Testis (tissue), 2 donors: ENCODE data around the gene SH3TC1.

Experiments
- POLR2A ChIP-seq: fragments of 450-650 bp; IDR thresholded peaks from one replicate; pipeline ENCODE4 v1.6.1; 2017; ENCODE audit warnings: antibody characterized with exemption, mild to moderate bottlenecking, moderate library complexity
- TF ChIP-seq, protein P1 (sequence below), 3 experiments: fragments of 450-650 bp in 2 of 3; fragments of 200-600 bp in 1 of 3; sonication (generic) in 1 of 3; IDR thresholded peaks; one replicate each; pipeline ENCODE4 v1.5.1; 2016 to 2019; ENCODE audit warnings: antibody characterized with exemption in 3 of 3, mild to moderate bottlenecking in 2 of 3, moderate library complexity in 1 of 3

DNA sequence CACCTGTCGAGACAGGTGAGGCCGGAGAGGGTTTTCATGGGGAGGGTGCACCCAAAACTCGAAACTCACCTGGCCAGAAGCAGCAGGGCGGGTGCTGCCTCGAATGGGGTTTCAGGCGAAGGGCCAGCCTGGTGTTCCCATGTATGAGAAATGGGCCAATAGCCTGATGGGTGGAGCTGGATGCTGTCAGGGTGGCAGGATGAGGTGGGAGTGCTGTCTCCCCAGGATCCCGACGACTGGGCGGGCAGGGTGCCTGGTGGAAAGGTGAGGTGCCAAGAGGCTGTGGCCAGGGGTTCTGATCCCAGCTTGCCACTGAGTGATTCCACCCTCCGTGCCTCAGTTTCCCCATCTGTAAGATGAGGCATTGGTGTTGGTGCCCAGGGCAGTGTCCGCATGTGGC is 16.8 kb upstream of the SH3TC1 start:
- no peak for TF ChIP-seq POLR2A
- TF ChIP-seq, protein P1, sequence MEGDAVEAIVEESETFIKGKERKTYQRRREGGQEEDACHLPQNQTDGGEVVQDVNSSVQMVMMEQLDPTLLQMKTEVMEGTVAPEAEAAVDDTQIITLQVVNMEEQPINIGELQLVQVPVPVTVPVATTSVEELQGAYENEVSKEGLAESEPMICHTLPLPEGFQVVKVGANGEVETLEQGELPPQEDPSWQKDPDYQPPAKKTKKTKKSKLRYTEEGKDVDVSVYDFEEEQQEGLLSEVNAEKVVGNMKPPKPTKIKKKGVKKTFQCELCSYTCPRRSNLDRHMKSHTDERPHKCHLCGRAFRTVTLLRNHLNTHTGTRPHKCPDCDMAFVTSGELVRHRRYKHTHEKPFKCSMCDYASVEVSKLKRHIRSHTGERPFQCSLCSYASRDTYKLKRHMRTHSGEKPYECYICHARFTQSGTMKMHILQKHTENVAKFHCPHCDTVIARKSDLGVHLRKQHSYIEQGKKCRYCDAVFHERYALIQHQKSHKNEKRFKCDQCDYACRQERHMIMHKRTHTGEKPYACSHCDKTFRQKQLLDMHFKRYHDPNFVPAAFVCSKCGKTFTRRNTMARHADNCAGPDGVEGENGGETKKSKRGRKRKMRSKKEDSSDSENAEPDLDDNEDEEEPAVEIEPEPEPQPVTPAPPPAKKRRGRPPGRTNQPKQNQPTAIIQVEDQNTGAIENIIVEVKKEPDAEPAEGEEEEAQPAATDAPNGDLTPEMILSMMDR (IDR thresholded peaks at IDR 0.05): no peak
